HepG2 (cell line): ENCODE measurements around the gene RSPH4A. TPM values are rescaled to one million over a fixed set of nuclear protein-coding genes. Genes with fewer than 3 reads are reported as not detected.

Source experiments
- AHDC1 ChIP-seq: sonication (generic); formaldehyde crosslinking; IDR thresholded peaks from 2 replicates; pipeline ENCODE4 v1.5.1; 2020; ENCODE audit warnings: mild to moderate bottlenecking, missing genetic modification reagents, borderline replicate concordance
- CCAR2 ChIP-seq: fragments of 200-400 bp; formaldehyde crosslinking; optimal IDR thresholded peaks from 2 replicates; pipeline ENCODE3; 2018; ENCODE audit warnings: low read depth, mild to moderate bottlenecking, low read length, moderate library complexity
- CREM ChIP-seq, 2 experiments: sonication (generic) in 1 of 2; formaldehyde crosslinking in 1 of 2; IDR thresholded peaks; 2 replicates each; pipeline versions ENCODE4 v1.4.0 to v1.6.1; 2016 to 2020; ENCODE audit warnings: antibody characterized with exemption in 1 of 2, mild to moderate bottlenecking in 1 of 2, missing genetic modification reagents in 1 of 2
- FOXM1 ChIP-seq: sonication (generic); formaldehyde crosslinking; IDR thresholded peaks from 2 replicates; pipeline ENCODE4 v1.5.0; 2020; ENCODE audit warnings: missing genetic modification reagents
- MTF1 ChIP-seq: sonication (generic); formaldehyde crosslinking; IDR thresholded peaks from 2 replicates; pipeline ENCODE4 v1.5.0; 2020; ENCODE audit warnings: missing genetic modification reagents
- THYN1 ChIP-seq: sonication (generic); formaldehyde crosslinking; IDR thresholded peaks from 2 replicates; pipeline ENCODE4 v1.8.1; 2023; ENCODE audit warnings: low read depth, mild to moderate bottlenecking, moderate library complexity, missing genetic modification reagents, borderline replicate concordance
- ZFYVE20 ChIP-seq: sonication (generic); formaldehyde crosslinking; IDR thresholded peaks from 2 replicates; pipeline ENCODE4 v1.8.0; 2023; ENCODE audit warnings: low read depth, mild to moderate bottlenecking, moderate library complexity, missing genetic modification reagents, borderline replicate concordance
- ZNF18 ChIP-seq: sonication (generic); formaldehyde crosslinking; IDR thresholded peaks from 2 replicates; pipeline ENCODE4 v1.8.0; 2022; ENCODE audit warnings: mild to moderate bottlenecking, missing genetic modification reagents; ENCODE audit not compliant: insufficient replicate concordance
- ZNF446 ChIP-seq: sonication (generic); formaldehyde crosslinking; IDR thresholded peaks from 2 replicates; pipeline ENCODE4 v1.5.0; 2020; ENCODE audit warnings: mild to moderate bottlenecking, missing genetic modification reagents
- ZNF674 ChIP-seq: sonication (generic); formaldehyde crosslinking; IDR thresholded peaks from 2 replicates; pipeline ENCODE4 v1.5.0; 2020; ENCODE audit warnings: low read depth, mild to moderate bottlenecking, missing genetic modification reagents
- polyA plus RNA-seq, 8 experiments: library from polyadenylated mRNA; depleted of rRNA in 3 of 8; stranded (reverse) in 7 of 8; unstranded in 1 of 8; fragments of >200 nt; fragmentation: Illumina TruSeq in 4 of 8; extraction: Trizol in 4 of 8; gene quantifications; 2 replicates each; pipeline versions ENCODE4 v1.2.1 to v1.2.3, GENCODE V29; 2011 to 2016; ENCODE audit warnings: low read depth in 4 of 8, missing spikeins in 1 of 8, mixed read lengths in 1 of 8; ENCODE audit not compliant: insufficient read depth in 1 of 8
- total RNA-seq, 5 experiments: library from RNA; depleted of rRNA; stranded (reverse); fragments of >200 nt; fragmentation: Illumina TruSeq; extraction: Trizol; gene quantifications; 2 replicates each; pipeline ENCODE4 v1.2.3, GENCODE V29; 2016; ENCODE audit warnings: low read depth in 1 of 5
- TF ChIP-seq, protein P1 (sequence below): sonication (generic); formaldehyde crosslinking; IDR thresholded peaks from 2 replicates; pipeline ENCODE4 v1.9.0; 2021; ENCODE audit warnings: mild to moderate bottlenecking, missing genetic modification reagents

The RSPH4A gene
- total and polyA plus RNA-seq, 2 of the 13 experiments (the other 11 are each of a cell fraction or from before 2014, with no cell fraction given): 0.24 to 0.40 TPM

DNA sequence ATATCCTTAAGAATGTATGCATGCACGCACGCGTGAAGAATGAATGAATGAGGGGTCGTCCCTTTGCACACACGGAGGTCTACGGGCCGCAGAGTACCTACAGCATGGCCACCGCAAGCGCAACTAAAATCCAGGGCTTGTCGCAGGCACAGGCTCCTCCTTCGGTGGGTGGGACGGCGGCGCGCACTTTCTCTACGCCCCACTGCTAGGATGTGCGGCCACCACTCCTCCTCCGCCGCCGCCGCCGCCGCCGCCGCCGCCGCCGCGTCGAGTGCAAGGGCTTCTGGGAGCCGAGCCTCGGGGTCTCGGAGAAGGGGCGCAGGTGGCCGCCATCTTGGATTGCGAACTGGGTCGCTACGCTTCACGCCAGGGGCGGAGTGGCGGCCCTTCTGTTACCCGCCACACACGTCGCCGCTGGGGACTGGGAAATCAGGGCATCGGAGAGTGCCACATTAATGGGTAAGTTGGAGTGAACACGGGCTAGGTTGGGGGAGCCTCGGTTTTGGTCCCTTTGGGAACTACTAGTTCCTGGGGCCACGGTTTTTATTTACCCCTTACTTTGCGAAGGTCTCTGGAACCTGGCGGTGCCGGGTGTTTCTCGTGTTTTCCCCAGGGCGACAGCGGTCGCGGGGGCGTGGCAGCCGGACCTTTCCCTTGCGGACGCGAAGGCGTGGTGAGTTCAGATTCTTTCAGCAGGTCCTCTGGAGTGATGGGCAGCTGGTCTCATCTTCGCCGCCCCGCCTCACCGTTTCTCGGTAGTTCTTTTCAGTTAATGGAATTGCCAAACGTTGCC, 64.8 kb downstream of the RSPH4A start, which contains the start of gene KPNA5 (continued):
- TF ChIP-seq AHDC1 (CRISPR knock-in tag): peak; percentile 56; the same call in 1 of the 2 replicates
- no peak for TF ChIP-seq THYN1 (CRISPR knock-in tag)
- 0 out of 2 replicates have a peak, but pooled peaks have one; percentile 21 for TF ChIP-seq ZNF674 (CRISPR knock-in tag)
- TF ChIP-seq CREM (IDR thresholded peaks at IDR 0.05): no peak; the same call in none of the 2 replicates
- 0 out of 2 replicates have a peak, but pooled peaks have one; percentile 14 for TF ChIP-seq CREM (CRISPR knock-in tag; IDR thresholded peaks at IDR 0.05)
- TF ChIP-seq ZNF446 (CRISPR knock-in tag): peak; percentile 79; the same call in 1 of the 2 replicates
- 0 out of 2 replicates have a peak, but pooled peaks have one; percentile 70 for TF ChIP-seq MTF1
- TF ChIP-seq ZFYVE20 (CRISPR knock-in tag): no peak
- TF ChIP-seq CCAR2: no peak
- peak; percentile 14; the same call in 1 of the 2 replicates for TF ChIP-seq FOXM1 (CRISPR knock-in tag)
- TF ChIP-seq, protein P1, sequence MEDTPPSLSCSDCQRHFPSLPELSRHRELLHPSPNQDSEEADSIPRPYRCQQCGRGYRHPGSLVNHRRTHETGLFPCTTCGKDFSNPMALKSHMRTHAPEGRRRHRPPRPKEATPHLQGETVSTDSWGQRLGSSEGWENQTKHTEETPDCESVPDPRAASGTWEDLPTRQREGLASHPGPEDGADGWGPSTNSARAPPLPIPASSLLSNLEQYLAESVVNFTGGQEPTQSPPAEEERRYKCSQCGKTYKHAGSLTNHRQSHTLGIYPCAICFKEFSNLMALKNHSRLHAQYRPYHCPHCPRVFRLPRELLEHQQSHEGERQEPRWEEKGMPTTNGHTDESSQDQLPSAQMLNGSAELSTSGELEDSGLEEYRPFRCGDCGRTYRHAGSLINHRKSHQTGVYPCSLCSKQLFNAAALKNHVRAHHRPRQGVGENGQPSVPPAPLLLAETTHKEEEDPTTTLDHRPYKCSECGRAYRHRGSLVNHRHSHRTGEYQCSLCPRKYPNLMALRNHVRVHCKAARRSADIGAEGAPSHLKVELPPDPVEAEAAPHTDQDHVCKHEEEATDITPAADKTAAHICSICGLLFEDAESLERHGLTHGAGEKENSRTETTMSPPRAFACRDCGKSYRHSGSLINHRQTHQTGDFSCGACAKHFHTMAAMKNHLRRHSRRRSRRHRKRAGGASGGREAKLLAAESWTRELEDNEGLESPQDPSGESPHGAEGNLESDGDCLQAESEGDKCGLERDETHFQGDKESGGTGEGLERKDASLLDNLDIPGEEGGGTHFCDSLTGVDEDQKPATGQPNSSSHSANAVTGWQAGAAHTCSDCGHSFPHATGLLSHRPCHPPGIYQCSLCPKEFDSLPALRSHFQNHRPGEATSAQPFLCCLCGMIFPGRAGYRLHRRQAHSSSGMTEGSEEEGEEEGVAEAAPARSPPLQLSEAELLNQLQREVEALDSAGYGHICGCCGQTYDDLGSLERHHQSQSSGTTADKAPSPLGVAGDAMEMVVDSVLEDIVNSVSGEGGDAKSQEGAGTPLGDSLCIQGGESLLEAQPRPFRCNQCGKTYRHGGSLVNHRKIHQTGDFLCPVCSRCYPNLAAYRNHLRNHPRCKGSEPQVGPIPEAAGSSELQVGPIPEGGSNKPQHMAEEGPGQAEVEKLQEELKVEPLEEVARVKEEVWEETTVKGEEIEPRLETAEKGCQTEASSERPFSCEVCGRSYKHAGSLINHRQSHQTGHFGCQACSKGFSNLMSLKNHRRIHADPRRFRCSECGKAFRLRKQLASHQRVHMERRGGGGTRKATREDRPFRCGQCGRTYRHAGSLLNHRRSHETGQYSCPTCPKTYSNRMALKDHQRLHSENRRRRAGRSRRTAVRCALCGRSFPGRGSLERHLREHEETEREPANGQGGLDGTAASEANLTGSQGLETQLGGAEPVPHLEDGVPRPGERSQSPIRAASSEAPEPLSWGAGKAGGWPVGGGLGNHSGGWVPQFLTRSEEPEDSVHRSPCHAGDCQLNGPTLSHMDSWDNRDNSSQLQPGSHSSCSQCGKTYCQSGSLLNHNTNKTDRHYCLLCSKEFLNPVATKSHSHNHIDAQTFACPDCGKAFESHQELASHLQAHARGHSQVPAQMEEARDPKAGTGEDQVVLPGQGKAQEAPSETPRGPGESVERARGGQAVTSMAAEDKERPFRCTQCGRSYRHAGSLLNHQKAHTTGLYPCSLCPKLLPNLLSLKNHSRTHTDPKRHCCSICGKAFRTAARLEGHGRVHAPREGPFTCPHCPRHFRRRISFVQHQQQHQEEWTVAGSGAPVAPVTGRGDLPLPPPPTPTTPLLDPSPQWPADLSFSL (CRISPR knock-in tag): no peak
- TF ChIP-seq ZNF18 (CRISPR knock-in tag): peak; percentile 38
